Bronchus fibroblast of lung (primary cell): Measurements from ENCODE around the gene CTDNEP1. TPM values are rescaled to one million over a fixed set of nuclear protein-coding genes. Genes with fewer than 3 reads are reported as not detected.

Experiments
- total RNA-seq: library from RNA; depleted of rRNA; stranded (reverse); fragments of >200 nt; gene quantifications from 2 replicates; pipeline ENCODE4 v1.2.3, GENCODE V29; 2015

The CTDNEP1 gene
- 58.0 and 67.5 TPM in 2 replicates for total RNA-seq

GRCh38 chr17:7251661-7252175 lies at the start of gene CTDNEP1:
TSS of gene CTDNEP1 (minus strand) at chr17:7251734. CDS start at chr17:7251296, 438 bp downstream.

GRCh38 chr17:7294614-7295153 lies 43.1 kb upstream of the CTDNEP1 start, which contains the start of gene YBX2:
TSS of gene YBX2 (minus strand) at chr17:7294639. CDS start at chr17:7294500, 139 bp downstream.

GRCh38 chr17:7281074-7281952 lies 29.8 kb upstream of the CTDNEP1 start, which contains the start of gene SLC2A4:
TSS of gene SLC2A4 (plus strand) at chr17:7281718. CDS start at chr17:7281935, 217 bp downstream.

GRCh38 chr17:7262192-7262934 lies 10.8 kb upstream of the CTDNEP1 start, which contains the start of gene CLDN7:
TSS of gene CLDN7 (minus strand) at chr17:7262478. CDS start at chr17:7262043, 435 bp downstream.

GRCh38 chr17:7252176-7253043 lies 876 bp upstream of the CTDNEP1 start, which contains the start of gene ELP5:
TSS of gene ELP5 (plus strand) at chr17:7252215. CDS start at chr17:7252551, 336 bp downstream.

GRCh38 chr17:7241783-7242716 lies 9.5 kb downstream of the CTDNEP1 start, which contains the start of gene GABARAP:
TSS of gene GABARAP (minus strand) at chr17:7242449. CDS start at chr17:7242330, 119 bp downstream.

GRCh38 chr17:7239091-7240027 lies 12.2 kb downstream of the CTDNEP1 start, which contains the start of gene PHF23:
TSS of gene PHF23 (minus strand) at chr17:7239457. CDS start at chr17:7239279, 178 bp downstream.

GRCh38 chr17:7234083-7234951 lies 17.2 kb downstream of the CTDNEP1 start, which contains the start of gene DVL2:
TSS of gene DVL2 (minus strand) at chr17:7234517. CDS start at chr17:7234262, 255 bp downstream.

GRCh38 chr17:7219812-7220592 lies 31.5 kb downstream of the CTDNEP1 start, which contains the start of the genes ACADVL and DLG4:
TSS of gene ACADVL (plus strand) at chr17:7219938. CDS start at chr17:7219985, 47 bp downstream.
TSS of gene DLG4 (minus strand) at chr17:7219836.

Other genes with a start within 250 kb of the CTDNEP1 start
- 281 and 307 TPM in 2 replicates for gene RNASEK, start 239.1 kb downstream of the CTDNEP1 start, total RNA-seq
- gene BCL6B, start 228.7 kb downstream of the CTDNEP1 start, total RNA-seq: under 0.01 and 1.0 TPM in 2 replicates
- 1.2 and 2.1 TPM in 2 replicates for gene SLC16A13, start 215.7 kb downstream of the CTDNEP1 start, total RNA-seq
- gene SLC16A11, start 207.6 kb downstream of the CTDNEP1 start, total RNA-seq: 0.15 TPM in 1 of 2 replicates, not detected in the other
- not detected in 2 replicates for gene CLEC10A, start 171.5 kb downstream of the CTDNEP1 start, total RNA-seq
- not detected in 2 replicates for gene ASGR2, start 136.9 kb downstream of the CTDNEP1 start, total RNA-seq
- 0.34 and 1.2 TPM in 2 replicates for gene ASGR1, start 72.4 kb downstream of the CTDNEP1 start, total RNA-seq
- 7.9 and 8.9 TPM in 2 replicates for gene DLG4, start 31.9 kb downstream of the CTDNEP1 start, total RNA-seq
- gene ACADVL, start 31.8 kb downstream of the CTDNEP1 start, total RNA-seq: 179 and 194 TPM in 2 replicates
- 57.5 and 65.3 TPM in 2 replicates for gene DVL2, start 17.2 kb downstream of the CTDNEP1 start, total RNA-seq
- 41.5 and 42.4 TPM in 2 replicates for gene PHF23, start 12.3 kb downstream of the CTDNEP1 start, total RNA-seq
- 213 and 286 TPM in 2 replicates for gene GABARAP, start 9.3 kb downstream of the CTDNEP1 start, total RNA-seq
- 37.8 and 40.9 TPM in 2 replicates for gene ELP5, start 481 bp upstream of the CTDNEP1 start, total RNA-seq
- 11.3 and 13.1 TPM in 2 replicates for gene CLDN7, start 10.7 kb upstream of the CTDNEP1 start, total RNA-seq
- 0.15 and 1.0 TPM in 2 replicates for gene SLC2A4, start 30.0 kb upstream of the CTDNEP1 start, total RNA-seq
- 0.34 TPM in 1 of 2 replicates, not detected in the other for gene YBX2, start 42.9 kb upstream of the CTDNEP1 start, total RNA-seq
- 783 and 934 TPM in 2 replicates for gene EIF5A, start 55.9 kb upstream of the CTDNEP1 start, total RNA-seq
- gene GPS2, start 63.6 kb upstream of the CTDNEP1 start, total RNA-seq: 70.6 and 96.3 TPM in 2 replicates
- gene NEURL4, start 77.6 kb upstream of the CTDNEP1 start, total RNA-seq: 9.9 and 12.2 TPM in 2 replicates
- 0.50 and 1.2 TPM in 2 replicates for gene ACAP1, start 84.8 kb upstream of the CTDNEP1 start, total RNA-seq
- 7.6 and 7.9 TPM in 2 replicates for gene KCTD11, start 100.4 kb upstream of the CTDNEP1 start, total RNA-seq
- 0.15 TPM in 1 of 2 replicates, not detected in the other for gene TMEM95, start 103.4 kb upstream of the CTDNEP1 start, total RNA-seq
- gene TNK1, start 129.4 kb upstream of the CTDNEP1 start, total RNA-seq: under 0.01 TPM in 1 of 2 replicates, not detected in the other
- 43.9 and 45.8 TPM in 2 replicates for gene PLSCR3, start 142.8 kb upstream of the CTDNEP1 start, total RNA-seq
- gene TMEM256, start 152.4 kb upstream of the CTDNEP1 start, total RNA-seq: 213 and 214 TPM in 2 replicates
- 9.1 and 10.3 TPM in 2 replicates for gene NLGN2, start 156.1 kb upstream of the CTDNEP1 start, total RNA-seq
- gene SPEM1, start 168.6 kb upstream of the CTDNEP1 start, total RNA-seq: not detected in 2 replicates
- not detected in 2 replicates for gene SPEM2, start 173.9 kb upstream of the CTDNEP1 start, total RNA-seq
- gene SPEM3, start 177.1 kb upstream of the CTDNEP1 start, total RNA-seq: not detected in 2 replicates
- gene TMEM102, start 183.7 kb upstream of the CTDNEP1 start, total RNA-seq: 2.2 and 3.5 TPM in 2 replicates
- gene FGF11, start 187.8 kb upstream of the CTDNEP1 start, total RNA-seq: 0.30 TPM in 1 of 2 replicates, not detected in the other
- gene CHRNB1, start 193.3 kb upstream of the CTDNEP1 start, total RNA-seq: 2.0 and 3.6 TPM in 2 replicates
- gene ZBTB4, start 227.9 kb upstream of the CTDNEP1 start, total RNA-seq: 15.3 and 16.6 TPM in 2 replicates
- not detected in 2 replicates for gene SLC35G6, start 229.7 kb upstream of the CTDNEP1 start, total RNA-seq
- gene POLR2A, start 232.6 kb upstream of the CTDNEP1 start, total RNA-seq: 21.5 and 22.1 TPM in 2 replicates